HG02943 (cell line): ENCODE results near the gene SPDYE1.

Experiments used
- ATAC-seq: cut with Tn5 transposase; IDR thresholded peaks from one replicate; pipeline ENCODE4 v1.9.1; 2021; ENCODE audit warnings: mild to moderate bottlenecking, low read depth, moderate library complexity; ENCODE audit not compliant: unreplicated experiment

The SPDYE1 gene

DNA sequence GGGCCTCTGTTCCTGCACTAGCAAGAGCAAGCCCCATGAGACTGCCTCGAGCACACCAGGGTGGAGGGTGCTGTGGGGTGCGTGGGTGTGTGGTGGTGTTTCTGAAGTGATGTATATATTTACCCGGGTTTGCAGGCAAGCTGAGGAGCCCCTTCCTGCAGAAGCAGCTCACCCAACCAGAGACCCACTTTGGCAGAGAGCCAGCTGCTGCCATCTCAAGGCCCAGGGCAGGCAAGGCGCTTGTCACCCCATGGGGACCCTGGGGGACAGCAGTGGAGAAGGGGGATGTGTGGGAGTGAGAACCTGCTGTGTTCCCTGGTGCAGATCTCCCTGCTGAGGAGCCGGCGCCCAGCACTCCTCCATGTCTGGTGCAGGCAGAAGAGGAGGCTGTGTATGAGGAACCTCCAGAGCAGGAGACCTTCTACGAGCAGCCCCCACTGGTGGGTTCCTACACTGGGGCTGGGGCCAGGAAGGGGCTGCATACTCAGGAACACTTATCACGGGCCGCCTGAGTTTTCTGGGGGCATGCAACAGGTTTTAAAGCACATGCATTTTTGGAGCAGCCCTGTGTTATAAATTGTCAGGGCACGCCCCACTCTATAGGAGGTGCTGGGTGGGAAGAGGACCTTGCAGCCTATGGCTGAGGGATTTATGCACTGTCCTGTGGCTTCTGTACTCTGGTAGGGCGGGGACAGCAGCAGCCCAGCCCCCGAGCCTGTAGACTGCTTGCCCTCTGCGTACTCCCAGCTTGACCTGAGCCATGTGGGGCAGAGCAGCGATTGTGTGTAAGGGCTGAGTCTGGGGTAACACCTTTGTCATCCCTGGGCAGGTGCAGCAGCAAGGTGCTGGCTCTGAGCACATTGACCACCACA, 61.8 kb downstream of the SPDYE1 start:
- ATAC-seq: no peak
